GM18867 (cell line): ENCODE results near the gene ST6GALNAC6.
"Not testable (repeated sequence)": the region's sequence is repeated elsewhere in the genome, so short reads cannot be mapped to it uniquely, and the experiment has no call there.

Experiments used
- ATAC-seq: cut with Tn5 transposase; IDR thresholded peaks from one replicate; pipeline ENCODE4 v1.9.1; 2021; ENCODE audit warnings: mild to moderate bottlenecking, moderate library complexity; ENCODE audit not compliant: unreplicated experiment

ST6GALNAC6 gene

DNA sequence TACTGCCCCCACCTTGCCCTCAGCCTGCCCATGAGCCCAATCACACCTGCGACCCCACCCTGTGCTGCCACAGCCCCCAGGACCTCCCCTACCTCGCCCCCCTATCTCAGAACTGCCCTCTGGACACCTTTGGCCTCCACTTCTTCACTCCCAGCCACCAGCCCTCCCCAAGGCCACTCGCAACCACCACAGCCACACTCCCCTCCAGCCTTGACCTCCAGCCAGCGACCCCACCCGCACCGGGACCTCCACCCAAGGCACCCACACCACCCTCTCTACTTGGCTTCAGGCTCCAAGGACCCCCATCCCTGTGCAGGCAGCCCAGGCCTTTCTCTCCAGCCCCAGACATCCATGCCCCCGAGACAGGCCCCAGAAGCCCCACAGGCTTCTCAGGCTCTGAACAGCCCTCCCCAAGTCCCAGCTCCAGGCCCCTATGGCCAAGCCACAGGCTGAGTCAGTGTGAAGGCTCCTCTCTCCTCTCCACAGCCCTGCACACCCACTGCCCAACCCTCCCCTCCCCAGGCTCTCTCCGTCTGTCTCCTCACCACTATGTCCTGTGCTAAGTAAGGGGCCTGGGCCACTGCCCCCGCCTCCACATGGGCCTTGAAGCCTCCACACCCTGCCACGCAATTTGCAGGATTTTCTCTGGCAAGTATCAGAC lies 24.0 kb downstream of the ST6GALNAC6 start:
- no peak for ATAC-seq

GRCh38 chr9:127874301-127875221 lies 24.8 kb downstream of the ST6GALNAC6 start:
- ATAC-seq: no peak

DNA sequence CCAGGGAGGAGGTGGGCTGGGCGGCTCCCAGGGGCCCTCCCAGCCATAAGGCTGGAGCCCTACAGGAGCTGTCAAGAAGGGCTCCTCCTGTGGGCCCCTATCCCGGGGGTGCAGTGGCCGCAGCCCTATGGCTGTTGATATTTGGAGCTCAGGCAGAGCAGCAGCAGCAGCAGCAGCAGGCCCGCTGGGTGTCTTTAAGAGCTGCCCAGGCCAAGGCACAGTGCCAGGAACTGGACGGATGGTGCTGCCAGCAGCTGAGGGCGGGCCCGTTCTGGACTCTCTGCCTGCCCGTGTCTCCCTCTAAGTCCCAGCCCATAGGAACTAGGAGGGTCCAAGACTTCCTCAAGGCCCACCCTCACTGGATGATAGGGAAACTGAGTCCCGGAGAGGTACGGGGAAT lies 25.5 kb downstream of the ST6GALNAC6 start:
- ATAC-seq: no peak

DNA sequence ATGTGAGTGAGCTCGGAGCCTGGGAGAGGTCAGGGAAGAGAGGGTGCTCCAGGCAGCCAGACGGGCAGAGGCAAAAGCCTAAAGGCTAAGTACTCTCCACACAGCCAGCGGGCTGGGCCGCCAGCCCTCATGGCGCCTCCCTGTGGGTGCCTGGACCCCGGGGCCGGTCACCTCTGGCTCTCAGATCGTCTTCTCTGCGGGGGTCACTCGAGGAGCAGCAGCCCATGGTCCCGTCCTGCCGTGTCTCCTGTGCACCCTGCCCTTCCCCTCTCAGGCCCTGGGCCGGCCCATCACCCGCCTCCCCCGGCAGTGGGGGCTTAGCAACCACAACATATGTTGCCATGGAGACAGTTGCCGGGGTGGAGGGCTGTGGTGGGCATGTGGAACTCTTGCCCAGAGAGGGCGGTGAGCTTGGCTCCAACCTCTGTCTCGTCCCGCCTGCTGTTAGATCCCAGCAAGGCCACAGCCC lies 26.1 kb downstream of the ST6GALNAC6 start:
- no peak for ATAC-seq

DNA sequence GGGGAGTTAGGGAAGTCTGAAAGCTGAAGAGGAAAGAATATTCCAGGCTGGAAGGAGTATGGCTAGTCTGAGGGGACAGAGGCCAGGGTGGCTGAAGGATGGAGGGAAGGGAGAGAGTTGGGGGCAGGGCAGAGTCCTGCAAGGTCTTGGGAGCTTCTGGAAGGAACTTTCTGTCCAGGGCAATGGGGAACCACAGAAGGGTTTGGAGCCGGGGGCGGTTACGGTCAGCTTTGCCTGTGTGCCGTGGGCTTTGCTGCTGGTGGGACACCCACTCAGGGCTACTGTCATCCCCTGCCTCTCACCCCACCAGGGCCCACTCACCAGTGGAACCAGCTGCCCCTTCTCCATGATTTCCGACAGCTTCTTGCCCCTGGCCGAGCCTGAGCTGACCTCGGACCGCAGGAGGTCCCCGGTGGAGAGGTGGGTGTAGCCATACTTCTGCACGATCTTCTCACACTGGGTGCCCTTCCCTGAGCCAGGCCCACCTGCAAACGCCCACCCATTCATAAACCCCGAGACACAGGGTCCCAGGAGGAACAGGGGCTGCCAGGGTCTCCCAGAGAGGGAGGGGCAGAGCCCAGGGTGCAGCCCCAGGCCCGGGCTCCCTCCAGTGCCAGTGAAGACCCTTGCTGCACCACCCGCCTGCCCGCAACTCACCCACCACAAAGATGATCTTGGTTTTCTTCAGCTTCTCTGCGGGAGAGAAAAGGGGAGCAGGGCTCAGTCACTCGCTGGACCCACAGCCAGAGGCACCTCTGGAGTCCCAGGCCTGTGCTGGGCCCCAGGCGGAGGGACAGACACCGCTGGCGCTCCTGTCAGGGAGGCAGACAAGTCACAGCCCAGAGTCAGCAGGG lies 26.8 kb downstream of the ST6GALNAC6 start:
- ATAC-seq: no peak

GRCh38 chr9:127871531-127871930 lies 27.9 kb downstream of the ST6GALNAC6 start:
- ATAC-seq: no peak

DNA sequence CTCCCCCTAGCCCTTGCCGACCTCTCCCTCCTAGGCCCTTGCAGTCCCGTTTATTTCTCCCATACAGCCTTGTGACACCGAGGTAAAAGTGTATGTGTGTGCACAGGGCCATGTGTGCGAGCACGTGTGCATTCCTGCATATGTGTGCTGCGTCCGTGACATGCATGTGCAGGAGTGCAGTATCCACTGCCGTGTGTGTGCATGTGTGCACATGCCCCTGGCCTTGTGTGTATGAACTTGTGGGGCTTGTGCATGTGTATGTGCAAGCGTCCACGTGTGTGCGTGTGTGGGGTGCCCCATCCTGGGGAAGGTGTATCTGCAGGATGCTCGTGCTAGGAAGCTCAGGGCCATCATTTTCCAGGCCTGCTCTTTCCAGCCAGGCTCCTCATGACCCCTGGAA lies 28.5 kb downstream of the ST6GALNAC6 start:
- ATAC-seq: no peak

- not testable (repeated sequence) for ATAC-seq
Measured at GRCh38 chr9:127870153-127870491, 29.3 kb downstream of the ST6GALNAC6 start.

- peak; percentile 67 for ATAC-seq
Measured at GRCh38 chr9:127869310-127870152, 29.9 kb downstream of the ST6GALNAC6 start.

GRCh38 chr9:127868278-127868902 lies 31.0 kb downstream of the ST6GALNAC6 start:
- no peak for ATAC-seq

DNA sequence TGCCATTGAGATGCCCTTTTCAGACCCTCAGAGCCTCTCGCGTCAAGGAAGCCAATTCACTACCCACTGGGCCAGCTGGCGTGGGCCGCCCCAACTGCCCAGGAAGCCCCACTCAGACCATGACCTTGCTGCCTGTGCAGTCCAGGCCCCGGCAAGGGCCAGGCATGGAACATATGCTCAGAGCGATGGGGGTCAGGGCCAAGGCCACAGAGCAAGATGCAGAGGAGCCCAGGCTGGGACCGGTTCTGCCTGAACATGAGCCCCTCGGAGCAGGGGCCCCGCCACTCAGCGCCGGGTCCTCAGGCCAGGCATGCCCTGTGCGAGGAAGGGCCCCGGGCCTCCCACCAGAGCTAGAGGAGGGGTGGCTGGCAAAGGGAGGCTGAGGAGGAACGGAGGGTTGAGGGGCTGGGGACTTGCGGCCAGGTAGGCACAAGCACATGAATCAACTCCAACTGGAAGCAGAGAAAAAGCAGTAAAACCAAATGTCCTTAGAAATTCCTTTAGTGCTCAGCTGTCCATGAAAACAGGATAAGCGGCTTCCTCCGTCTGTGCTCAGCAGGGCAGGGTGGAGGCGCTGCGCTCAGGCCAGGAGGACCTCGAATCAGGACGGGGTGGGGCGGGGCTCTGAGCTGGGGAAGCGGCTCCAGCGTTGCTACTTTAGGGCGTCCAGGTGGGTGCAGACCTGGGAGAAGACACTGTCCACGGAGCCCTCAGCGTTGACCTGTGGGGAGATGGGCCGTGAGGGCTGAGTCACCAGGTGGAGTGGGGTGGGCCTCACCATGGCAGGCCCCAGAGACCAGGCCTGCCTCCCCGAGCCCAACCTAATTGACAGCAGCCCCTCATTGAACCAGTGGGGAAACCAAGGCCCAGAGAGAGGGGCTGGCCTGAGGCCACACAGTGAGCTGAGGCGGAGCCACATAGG lies 31.8 kb downstream of the ST6GALNAC6 start:
- no peak for ATAC-seq

DNA sequence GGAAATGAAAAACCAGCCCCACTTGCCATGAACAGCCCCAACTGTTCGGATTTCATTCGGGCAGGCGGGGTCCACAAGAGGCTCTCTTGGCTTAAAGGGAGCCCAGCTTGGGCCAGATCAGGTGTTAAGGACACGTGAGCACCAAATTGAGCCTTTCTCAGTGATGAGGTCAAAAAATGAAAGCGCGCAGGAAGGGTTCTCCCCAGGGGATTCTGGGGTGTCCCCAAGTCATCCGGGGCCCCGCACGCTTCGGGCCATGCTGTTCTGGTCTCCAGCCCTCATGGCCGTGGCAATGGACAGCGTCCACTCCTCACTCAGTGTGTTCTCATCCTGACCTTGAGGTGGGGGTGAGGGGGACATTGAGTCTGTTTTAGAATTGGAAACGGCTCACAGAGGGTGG lies 32.9 kb downstream of the ST6GALNAC6 start:
- no peak for ATAC-seq

- no peak for ATAC-seq
Measured at GRCh38 chr9:127865645-127866464, 33.5 kb downstream of the ST6GALNAC6 start.

DNA sequence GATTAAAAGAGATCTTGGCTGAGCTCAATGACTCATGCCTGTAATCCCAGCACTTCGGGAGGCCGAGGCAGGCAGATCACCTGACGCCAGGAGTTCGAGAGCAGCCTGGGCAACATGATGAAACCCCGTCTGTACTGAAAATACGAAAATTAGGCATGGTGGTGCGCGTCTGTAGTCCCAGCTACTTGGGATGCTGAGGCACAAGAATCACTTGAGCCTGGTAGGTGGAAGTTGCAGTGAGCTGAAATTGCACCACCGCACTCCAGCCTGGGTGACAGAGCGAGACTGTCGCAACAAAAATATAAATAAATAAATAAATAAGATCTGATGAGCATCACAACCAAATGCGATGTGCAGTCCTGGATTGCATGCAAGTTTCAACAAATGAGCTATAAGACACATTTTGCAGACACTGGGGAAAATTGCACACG lies 36.2 kb downstream of the ST6GALNAC6 start:
- ATAC-seq: no peak

GRCh38 chr9:127862075-127863011 lies 37.1 kb downstream of the ST6GALNAC6 start:
- ATAC-seq: no peak

- ATAC-seq: no peak
Measured at GRCh38 chr9:127860779-127861178, 38.6 kb downstream of the ST6GALNAC6 start.

- no peak for ATAC-seq
Measured at GRCh38 chr9:127860260-127860659, 39.1 kb downstream of the ST6GALNAC6 start.
